K562 (cell line): ENCODE data around the gene GLOD4. TPM values are rescaled to one million over a fixed set of nuclear protein-coding genes. Genes with fewer than 3 reads are reported as not detected.
A peak's percentile ranks its signal among the peaks of the same experiment; 100 is the strongest.

Source experiments
- ATAC-seq: fragments of 200-7000 bp; cut with Tn5 transposase; 3 replicates; pipeline ENCODE4 v1.9.1; 2020; ENCODE audit warnings: moderate library complexity
- BruUV-seq: library from RNA; stranded (reverse); fragments of 400-500 nt; replicated peaks from 2 replicates; lab custom pipeline; 2021; lab: Mats Ljungman, UMichigan
- CTCF ChIA-PET: fragments of 300-600 bp; formaldehyde crosslinking; extraction: SDS; loops from one replicate; lab custom pipeline; 2021; ENCODE audit warnings: low intra/inter-chr PET ratio; lab: Yijun Ruan, JAX
- POLR2A ChIA-PET: fragments of 300-600, 350-650 bp; sonication (Branson Sonifier 250); formaldehyde crosslinking; extraction: SDS; loops from one replicate; lab custom pipeline; 2021; ENCODE audit warnings: antibody characterized with exemption, inconsistent platforms; lab: Yijun Ruan, JAX
- DNase-seq, 4 experiments: peaks; one replicate each; pipeline versions ENCODE4 v3.0.0 to v3.0.0-alpha.2; 2011 to 2018; ENCODE audit warnings: low spot score in 3 of 4, mixed read lengths in 3 of 4; ENCODE audit errors: extremely low read depth in 1 of 4
- FAIRE-seq: peaks from 2 replicates; lab custom pipeline; 2011; peaks lifted over from hg19 to GRCh38; lab: Jason Lieb, UNC
- H2AFZ ChIP-seq: 2 replicates; pipeline ENCODE4 v1.6.0; 2011; ENCODE audit warnings: low read depth, low read length, control low read depth, inconsistent platforms
- H3K27ac ChIP-seq: fragments of 200-600 bp; 3 replicates; pipeline ENCODE4 v1.8.0; 2011; ENCODE audit warnings: low read depth, mild to moderate bottlenecking, control low read depth, inconsistent platforms, low read length, moderate library complexity, mixed read lengths; ENCODE audit errors: extremely low read depth
- H3K27me3 ChIP-seq, 2 experiments: fragments of 300-600 bp in 1 of 2; 2 replicates in 1 of 2; 3 replicates in 1 of 2; pipeline versions ENCODE4 v1.6.0 to v1.8.0; 2011; ENCODE audit warnings: inconsistent platforms in 2 of 2, low read length in 2 of 2, mild to moderate bottlenecking in 1 of 2, mixed read lengths in 1 of 2, moderate library complexity in 1 of 2; ENCODE audit not compliant: control insufficient read depth in 2 of 2, insufficient read depth in 2 of 2
- H3K36me3 ChIP-seq: fragments of 300-600 bp; 3 replicates; pipeline ENCODE4 v1.8.0; 2011; ENCODE audit warnings: mild to moderate bottlenecking, low read length, inconsistent platforms; ENCODE audit not compliant: control insufficient read depth, insufficient read depth
- H3K4me1 ChIP-seq, 2 experiments: fragments of 200-600 bp in 1 of 2; replicated peaks in 1 of 2; 2 replicates in 1 of 2; 3 replicates in 1 of 2; pipeline versions ENCODE4 v1.5.1 to v1.8.0; 2011; ENCODE audit warnings: inconsistent platforms in 2 of 2, low read length in 2 of 2, mild to moderate bottlenecking in 1 of 2, mixed read lengths in 1 of 2, moderate library complexity in 1 of 2; ENCODE audit not compliant: control insufficient read depth in 2 of 2, insufficient read depth in 2 of 2
- H3K4me2 ChIP-seq: 2 replicates; pipeline ENCODE4 v1.6.1; 2011; ENCODE audit warnings: low read length, control low read depth, inconsistent platforms, mixed read lengths; ENCODE audit not compliant: insufficient read depth
- H3K4me3 ChIP-seq: fragments of 200-600 bp; sonication (generic), shearing (Covaris generic); 2 replicates; pipeline ENCODE4 v1.5.1; 2016; ENCODE audit warnings: control low read depth, inconsistent platforms
- H3K79me2 ChIP-seq: fragments of 200-600 bp; 3 replicates; pipeline ENCODE4 v1.8.0; 2011; ENCODE audit warnings: low read length, inconsistent platforms; ENCODE audit not compliant: control insufficient read depth, insufficient read depth
- H3K9ac ChIP-seq, 2 experiments: 2 replicates each; pipeline versions ENCODE4 v1.6.0 to v1.6.1; 2011; ENCODE audit warnings: low read depth in 2 of 2, low read length in 2 of 2, control low read depth in 1 of 2, inconsistent platforms in 1 of 2, mild to moderate bottlenecking in 1 of 2, mixed read lengths in 1 of 2; ENCODE audit not compliant: insufficient read depth in 1 of 2
- H3K9me1 ChIP-seq: one replicate; pipeline ENCODE4 v1.6.0; 2011; ENCODE audit warnings: inconsistent platforms, mild to moderate bottlenecking, low read length, moderate library complexity; ENCODE audit not compliant: control insufficient read depth, insufficient read depth
- H3K9me3 ChIP-seq: replicated peaks from 2 replicates; pipeline ENCODE4 v1.5.1; 2011; ENCODE audit warnings: low read depth, low read length, inconsistent platforms; ENCODE audit not compliant: control insufficient read depth, insufficient read depth
- H4K20me1 ChIP-seq: replicated peaks from 2 replicates; pipeline ENCODE4 v1.6.1; 2011; ENCODE audit warnings: low read length, inconsistent platforms, mixed read lengths; ENCODE audit not compliant: control insufficient read depth, insufficient read depth
- CBFA2T2 ChIP-seq: fragments of 450-650 bp; conservative IDR thresholded peaks from 2 replicates; pipeline ENCODE4 v1.6.1; 2017; ENCODE audit warnings: mild to moderate bottlenecking
- ETV5 ChIP-seq: sonication (generic); formaldehyde crosslinking; IDR thresholded peaks from 2 replicates; pipeline ENCODE4 v1.4.0; 2020; ENCODE audit warnings: low read depth, mild to moderate bottlenecking, missing genetic modification reagents
- NR3C1 ChIP-seq: sonication (generic); formaldehyde crosslinking; IDR thresholded peaks from 2 replicates; pipeline ENCODE4 v1.8.1; 2022; ENCODE audit warnings: missing genetic modification reagents
- POLR2G ChIP-seq: fragments of 200-400 bp; formaldehyde crosslinking; IDR thresholded peaks from 2 replicates; pipeline ENCODE4 v1.6.1; 2017; ENCODE audit warnings: low read depth, mild to moderate bottlenecking, antibody characterized with exemption, low read length, moderate library complexity
- RBM25 ChIP-seq: fragments of 200-400 bp; formaldehyde crosslinking; IDR thresholded peaks from 2 replicates; pipeline ENCODE4 v1.6.1; 2018; ENCODE audit warnings: low read length, low read depth, moderate library complexity; ENCODE audit not compliant: severe bottlenecking
- TAF7 ChIP-seq: fragments of 450-650 bp; IDR thresholded peaks from 2 replicates; pipeline ENCODE4 v1.6.1; 2016; ENCODE audit warnings: missing genetic modification characterization, missing compliant biosample characterization
- TFAM ChIP-seq: fragments of 250-450 bp; sonication (Bioruptor Pico); conservative IDR thresholded peaks from 2 replicates; pipeline ENCODE4 v1.5.0; 2021; ENCODE audit warnings: mild to moderate bottlenecking, moderate library complexity
- ZNF282 ChIP-seq: sonication (generic); formaldehyde crosslinking; IDR thresholded peaks from 2 replicates; pipeline ENCODE4 v1.8.1; 2023; ENCODE audit warnings: missing genetic modification reagents
- ZNF431 ChIP-seq: sonication (generic); formaldehyde crosslinking; IDR thresholded peaks from 2 replicates; pipeline ENCODE4 v1.8.0; 2022; ENCODE audit warnings: mild to moderate bottlenecking, missing genetic modification reagents
- WGBS: fragments of 100-300 bp; shearing (Covaris generic); methylation state at CpG from one replicate; pipeline ENCODE4 v1.1.6; 2016; ENCODE audit warnings: low coverage, mixed read lengths; ENCODE audit not compliant: insufficient coverage; ENCODE audit errors: missing lambda C conversion rate; 5-methylcytosine and 5-hydroxymethylcytosine counted together
- in situ Hi-C: fragments of 300-500 bp; cut with MboI; formaldehyde crosslinking; loops from 4 replicates; pipeline ENCODE4 v1.15.0; 2018; ENCODE audit warnings: inconsistent platforms, mixed read lengths
- intact Hi-C: fragments of 100-400 bp; cut with micrococcal nuclease; formaldehyde crosslinking; loops from 2 replicates; pipeline ENCODE4 v1.14.2; 2022
- polyA plus RNA-seq, 8 experiments: library from polyadenylated mRNA; depleted of rRNA in 4 of 8; stranded (reverse) in 5 of 8; unstranded in 3 of 8; fragments of >200 nt; fragmentation: Nextera tagmentation in 2 of 8; fragmentation: Illumina TruSeq in 1 of 8; extraction: Ambion mirVana in 2 of 8; extraction: Trizol in 1 of 8; gene quantifications; 2 replicates each; pipeline versions ENCODE4 v1.2.1 to v1.2.3, GENCODE V29; 2011 to 2014; ENCODE audit warnings: inconsistent platforms in 1 of 8, missing spikeins in 1 of 8
- total RNA-seq, 7 experiments: library from RNA; depleted of rRNA in 6 of 7; stranded (reverse); fragments of >200 nt in 6 of 7; fragmentation: Illumina TruSeq in 2 of 7; extraction: Trizol in 2 of 7; gene quantifications; 2 replicates each; pipeline versions ENCODE4 v1.2.1 to v1.2.3, GENCODE V29; 2011 to 2021; ENCODE audit warnings: low replicate concordance in 1 of 7
- TF ChIP-seq, protein P1 (sequence below): fragments of 250-450 bp; sonication (Bioruptor Pico); IDR thresholded peaks from 2 replicates; pipeline ENCODE4 v1.6.1; 2021; ENCODE audit warnings: mild to moderate bottlenecking
- TF ChIP-seq, protein P2 (sequence below): fragments of 200-800 bp; sonication (Bioruptor generic); IDR thresholded peaks from 2 replicates; pipeline ENCODE4 v1.6.1; 2016; ENCODE audit warnings: missing genetic modification characterization, missing compliant biosample characterization

The GLOD4 gene
- total and polyA plus RNA-seq, 9 of the 15 experiments (the other 6 are each of a cell fraction or from before 2014, with no cell fraction given) = 52.0 to 109 (median 64.9) TPM

DNA sequence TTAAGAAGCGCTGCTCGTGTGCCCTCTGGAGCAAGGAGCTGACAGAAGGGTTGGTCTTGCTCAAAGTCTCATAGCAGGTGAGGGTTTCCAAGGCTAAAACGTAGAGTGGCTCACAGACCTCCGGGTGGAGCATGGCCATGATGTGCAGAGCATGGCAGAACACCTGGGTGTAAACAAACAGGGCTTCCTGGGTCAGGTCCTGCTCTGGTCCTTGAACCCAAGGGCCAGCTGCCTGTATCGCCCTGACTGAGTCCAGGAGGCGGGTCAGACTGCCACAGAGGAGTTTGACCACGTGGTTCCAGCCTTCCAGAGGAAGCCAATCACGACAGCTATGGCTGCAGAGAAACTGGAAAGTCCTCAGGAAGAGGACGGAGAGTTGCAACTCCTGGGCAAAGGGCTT, 37.1 kb downstream of the GLOD4 start:
- Histone ChIP-seq H2AFZ (no peak overlapping the region), H3K4me1 (peaks cover 0 to 4% of the 10 kb centered on the region in 2 experiments; a peak in 1 of 5 replicates), H3K27ac (no peak overlapping the region), H3K4me2 (no peak overlapping the region), H3K9ac (no peak overlapping the region), H3K36me3 (peaks cover 92% of the 10 kb centered on the region), H3K9me1 (no peaks in the 10 kb centered on the region), H3K79me2 (peaks cover 43% of the 10 kb centered on the region), H3K9me3 (no peaks in the 10 kb centered on the region), H4K20me1 (peaks cover 15% of the 10 kb centered on the region), H3K27me3 (no peaks in the 10 kb centered on the region), H3K4me3 (no peak overlapping the region)
- in situ Hi-C loops = no loop called here
- TF ChIP-seq RBM25 (no peak), ETV5 (CRISPR knock-in tag) (no peak), POLR2G (0 out of 2 replicates have a peak, but pooled peaks have one; percentile 6)
- DNase-seq (no peak), ATAC-seq (no peak), FAIRE-seq (no peak)
- ChIA-PET CTCF (no interaction called here), POLR2A (interaction anchor here (0.6 to 1.9 kb wide), 5 partner anchors 8 to 26 kb away, joined by 3 to 7 read pairs (median 4); no protein-coding TSS in a partner anchor)
- 90% methylated on average over 5 of the region's 9 CpGs for WGBS
- BruUV-seq = no TSS peak
- intact Hi-C loops = no loop called here

DNA sequence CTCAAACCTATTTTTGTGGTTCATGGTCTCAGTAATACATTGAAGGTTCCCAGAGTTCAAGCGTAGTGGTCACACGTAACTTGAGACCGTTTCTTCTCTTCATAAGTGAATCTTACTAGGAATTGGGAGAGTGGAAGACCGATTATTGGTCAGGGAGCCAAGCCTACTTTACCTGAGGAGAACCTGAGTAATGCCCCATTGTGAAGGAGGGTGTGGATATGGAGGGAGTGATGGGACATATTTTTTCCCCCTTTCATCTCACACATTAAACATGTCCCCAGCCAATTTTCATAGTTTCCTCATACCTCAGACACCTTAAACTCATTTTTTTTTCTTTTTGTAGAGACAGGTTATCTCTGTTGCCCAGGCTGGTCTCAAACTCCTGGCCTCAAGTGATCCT, 38.9 kb downstream of the GLOD4 start:
- DNase-seq (no peak), ATAC-seq (no peak), FAIRE-seq (no peak)
- ChIA-PET POLR2A (interaction anchor here (1.2 kb wide), 1 partner anchor 8 kb away, joined by 3 read pairs; no protein-coding TSS in a partner anchor), CTCF (no interaction called here)
- Histone ChIP-seq H3K9ac (no peak overlapping the region; a peak in 1 of 4 replicates), H3K4me2 (no peak overlapping the region), H3K27me3 (no peaks in the 10 kb centered on the region), H3K4me1 (peaks cover 0 to 4% of the 10 kb centered on the region in 2 experiments; a peak in 1 of 5 replicates), H3K4me3 (no peak overlapping the region), H3K36me3 (peaks cover 86% of the 10 kb centered on the region), H3K27ac (no peak overlapping the region), H3K9me3 (no peaks in the 10 kb centered on the region), H4K20me1 (peaks cover 15% of the 10 kb centered on the region), H3K9me1 (no peaks in the 10 kb centered on the region), H3K79me2 (peaks cover 29% of the 10 kb centered on the region), H2AFZ (no peak overlapping the region)
- 69% methylated on average over 4 of the region's 4 CpGs for WGBS
- intact Hi-C loops (no loop called here), in situ Hi-C loops (no loop called here)
- BruUV-seq = no TSS peak
- TF ChIP-seq ZNF282 (CRISPR knock-in tag) = no peak
- no peak for TF ChIP-seq NR3C1
- TF ChIP-seq, protein P1, sequence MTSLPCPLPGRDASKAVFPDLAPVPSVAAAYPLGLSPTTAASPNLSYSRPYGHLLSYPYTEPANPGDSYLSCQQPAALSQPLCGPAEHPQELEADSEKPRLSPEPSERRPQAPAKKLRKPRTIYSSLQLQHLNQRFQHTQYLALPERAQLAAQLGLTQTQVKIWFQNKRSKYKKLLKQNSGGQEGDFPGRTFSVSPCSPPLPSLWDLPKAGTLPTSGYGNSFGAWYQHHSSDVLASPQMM (CRISPR knock-in tag) = no peak
- TF ChIP-seq TFAM = no peak
- TF ChIP-seq ZNF431 (CRISPR knock-in tag) = no peak
- TF ChIP-seq TAF7 (tag) = no peak
- no peak for TF ChIP-seq CBFA2T2
- TF ChIP-seq, protein P2, sequence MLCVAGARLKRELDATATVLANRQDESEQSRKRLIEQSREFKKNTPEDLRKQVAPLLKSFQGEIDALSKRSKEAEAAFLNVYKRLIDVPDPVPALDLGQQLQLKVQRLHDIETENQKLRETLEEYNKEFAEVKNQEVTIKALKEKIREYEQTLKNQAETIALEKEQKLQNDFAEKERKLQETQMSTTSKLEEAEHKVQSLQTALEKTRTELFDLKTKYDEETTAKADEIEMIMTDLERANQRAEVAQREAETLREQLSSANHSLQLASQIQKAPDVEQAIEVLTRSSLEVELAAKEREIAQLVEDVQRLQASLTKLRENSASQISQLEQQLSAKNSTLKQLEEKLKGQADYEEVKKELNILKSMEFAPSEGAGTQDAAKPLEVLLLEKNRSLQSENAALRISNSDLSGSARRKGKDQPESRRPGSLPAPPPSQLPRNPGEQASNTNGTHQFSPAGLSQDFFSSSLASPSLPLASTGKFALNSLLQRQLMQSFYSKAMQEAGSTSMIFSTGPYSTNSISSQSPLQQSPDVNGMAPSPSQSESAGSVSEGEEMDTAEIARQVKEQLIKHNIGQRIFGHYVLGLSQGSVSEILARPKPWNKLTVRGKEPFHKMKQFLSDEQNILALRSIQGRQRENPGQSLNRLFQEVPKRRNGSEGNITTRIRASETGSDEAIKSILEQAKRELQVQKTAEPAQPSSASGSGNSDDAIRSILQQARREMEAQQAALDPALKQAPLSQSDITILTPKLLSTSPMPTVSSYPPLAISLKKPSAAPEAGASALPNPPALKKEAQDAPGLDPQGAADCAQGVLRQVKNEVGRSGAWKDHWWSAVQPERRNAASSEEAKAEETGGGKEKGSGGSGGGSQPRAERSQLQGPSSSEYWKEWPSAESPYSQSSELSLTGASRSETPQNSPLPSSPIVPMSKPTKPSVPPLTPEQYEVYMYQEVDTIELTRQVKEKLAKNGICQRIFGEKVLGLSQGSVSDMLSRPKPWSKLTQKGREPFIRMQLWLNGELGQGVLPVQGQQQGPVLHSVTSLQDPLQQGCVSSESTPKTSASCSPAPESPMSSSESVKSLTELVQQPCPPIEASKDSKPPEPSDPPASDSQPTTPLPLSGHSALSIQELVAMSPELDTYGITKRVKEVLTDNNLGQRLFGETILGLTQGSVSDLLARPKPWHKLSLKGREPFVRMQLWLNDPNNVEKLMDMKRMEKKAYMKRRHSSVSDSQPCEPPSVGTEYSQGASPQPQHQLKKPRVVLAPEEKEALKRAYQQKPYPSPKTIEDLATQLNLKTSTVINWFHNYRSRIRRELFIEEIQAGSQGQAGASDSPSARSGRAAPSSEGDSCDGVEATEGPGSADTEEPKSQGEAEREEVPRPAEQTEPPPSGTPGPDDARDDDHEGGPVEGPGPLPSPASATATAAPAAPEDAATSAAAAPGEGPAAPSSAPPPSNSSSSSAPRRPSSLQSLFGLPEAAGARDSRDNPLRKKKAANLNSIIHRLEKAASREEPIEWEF (CRISPR knock-in tag) = no peak
